Stomach (tissue), 9 donors: ENCODE results near the gene ZNF611. TPM values are rescaled to one million over a fixed set of nuclear protein-coding genes. Genes with fewer than 3 reads are reported as not detected.

Experiments used
- DNase-seq, 2 donors: peaks; one replicate each; pipeline versions ENCODE4 v3.0.0 to v3.0.0-alpha.2; 2013 to 2019
- H3K27ac ChIP-seq, 5 donors: fragments of 200-600 bp in 4 of 5; sonication (generic) in 4 of 5; one replicate each; pipeline ENCODE4 v1.5.1; 2013 to 2019; ENCODE audit warnings: mild to moderate bottlenecking in 1 of 5, moderate library complexity in 1 of 5
- H3K27me3 ChIP-seq, 3 donors: fragments of 200-600 bp; sonication (generic); one replicate each; pipeline ENCODE4 v1.5.1; 2017 to 2019; ENCODE audit warnings: mixed run types in 1 of 3
- H3K36me3 ChIP-seq, 4 donors: fragments of 200-600 bp; sonication (generic); 1 replicate in 3 of 4; 2 replicates in 1 of 4; pipeline ENCODE4 v1.5.1; 2016 to 2019
- H3K4me1 ChIP-seq, 4 donors: fragments of 200-600 bp; sonication (generic); one replicate each; pipeline ENCODE4 v1.5.1; 2016 to 2019
- H3K4me3 ChIP-seq, 4 donors: fragments of 200-600 bp; sonication (generic) in 3 of 4; one replicate each; pipeline ENCODE4 v1.5.1; 2016 to 2019; ENCODE audit warnings: mild to moderate bottlenecking in 1 of 4
- H3K9me3 ChIP-seq, 4 donors: fragments of 200-600 bp; sonication (generic); one replicate each; pipeline ENCODE4 v1.5.1; 2016 to 2019
- CTCF ChIP-seq, 7 experiments: fragments of 450-650 bp in 4 of 7; fragments of 200-600 bp in 3 of 7; sonication (generic) in 3 of 7; IDR thresholded peaks; one replicate each; pipeline ENCODE4 v1.5.1; 2016 to 2019; ENCODE audit warnings: antibody characterized with exemption in 7 of 7, control low read depth in 2 of 7, mild to moderate bottlenecking in 1 of 7
- EP300 ChIP-seq: sonication (generic); formaldehyde crosslinking; IDR thresholded peaks from one replicate; pipeline ENCODE4 v1.6.1; 2017; ENCODE audit warnings: antibody characterized with exemption
- POLR2A ChIP-seq, 4 donors: fragments of 450-650 bp; IDR thresholded peaks; one replicate each; pipeline ENCODE4 v1.6.1; 2016; ENCODE audit warnings: antibody characterized with exemption in 4 of 4, control low read depth in 2 of 4, mild to moderate bottlenecking in 1 of 4, moderate library complexity in 1 of 4
- POLR2AphosphoS5 ChIP-seq, 3 donors: sonication (generic); formaldehyde crosslinking; IDR thresholded peaks; one replicate each; pipeline ENCODE4 v1.6.1; 2016; ENCODE audit warnings: antibody characterized with exemption in 3 of 3
- WGBS, 5 donors: extraction: QIAGEN DNeasy Blood & Tissue Kit in 3 of 5; methylation state at CpG; one replicate each; pipeline versions ENCODE4 v1.1.5 to v1.1.7; 2013 to 2018; 5-methylcytosine and 5-hydroxymethylcytosine counted together
- intact Hi-C: fragments of 100-400 bp; cut with DNase I; formaldehyde crosslinking; loops from one replicate; pipeline ENCODE4 v1.15.1; 2023; ENCODE audit warnings: low total_unique reads
- polyA plus RNA-seq, 3 donors: library from polyadenylated mRNA; stranded (reverse); fragments of 200-250 nt; gene quantifications; one replicate each; pipeline ENCODE4 v1.2.3, GENCODE V29; 2013
- total RNA-seq, 5 donors: library from RNA; depleted of rRNA; stranded (reverse); fragments of >200 nt; gene quantifications; one replicate each; pipeline versions ENCODE4 v1.1.0 to v1.2.3, GENCODE V29; 2014 to 2016
- donor health status: healthy with polysubstance abuse.
- donor health status: Bipolar disorder and iron deficiency.
- donor health status: healthy.

The ZNF611 gene
- total and polyA plus RNA-seq, 8 donors, result 1.6 to 58.5 (median 6.3) TPM

GRCh38 chr19:52673014-52673413, 61.8 kb downstream of the ZNF611 start:
- H3K27ac ChIP-seq, result no peak overlapping the region
- H3K9me3 ChIP-seq, result peaks cover 0 to 17% (median 3%) of the 10 kb centered on the region in 4 donors
- no peak overlapping the region for H3K4me3 ChIP-seq
- H3K4me1 ChIP-seq, result no peaks in the 10 kb centered on the region
- no peak for DNase-seq
- no peak for TF ChIP-seq EP300
- no peak for TF ChIP-seq POLR2A (IDR thresholded peaks at IDR 0.05)
- no peak for TF ChIP-seq POLR2AphosphoS5 (IDR thresholded peaks at IDR 0.05)
- no peak for TF ChIP-seq CTCF (IDR thresholded peaks at IDR 0.05)
- 92 to 95% (median 94%) methylated on average over 4 of the region's 4 CpGs for WGBS, 5 donors
- H3K36me3 ChIP-seq, result no peaks in the 10 kb centered on the region
- no peaks in the 10 kb centered on the region for H3K27me3 ChIP-seq
- intact Hi-C loops, result no loop called here

- 65 to 79% (median 70%) methylated on average over 4 of the region's 4 CpGs for WGBS, 5 donors
- H3K36me3 ChIP-seq, result peaks cover 0 to 2% (median 0%) of the 10 kb centered on the region in 4 donors
- TF ChIP-seq CTCF (IDR thresholded peaks at IDR 0.05) (no peak), POLR2A (IDR thresholded peaks at IDR 0.05) (no peak)
- H3K9me3 ChIP-seq, result peaks cover 0 to 10% (median 3%) of the 10 kb centered on the region in 4 donors
- H3K27ac ChIP-seq, result no peak overlapping the region
- H3K4me3 ChIP-seq, result no peak overlapping the region
- no peaks in the 10 kb centered on the region for H3K27me3 ChIP-seq
- H3K4me1 ChIP-seq, result no peaks in the 10 kb centered on the region
- intact Hi-C loops, result no loop called here
- peak in 1 of 2 donors; percentile 77 for DNase-seq
Measured at GRCh38 chr19:52670046-52670445, 64.8 kb downstream of the ZNF611 start.

GRCh38 chr19:52669586-52669985, 65.3 kb downstream of the ZNF611 start:
- peaks cover 0 to 4% (median 0%) of the 10 kb centered on the region in 4 donors for H3K4me1 ChIP-seq
- no peak for DNase-seq
- intact Hi-C loops, result no loop called here
- no peak overlapping the region for H3K27ac ChIP-seq
- 94 to 97% (median 95%) methylated on average over 5 of the region's 5 CpGs for WGBS, 5 donors
- H3K9me3 ChIP-seq, result peaks cover 0 to 10% (median 4%) of the 10 kb centered on the region in 4 donors
- H3K4me3 ChIP-seq, result no peak overlapping the region
- H3K27me3 ChIP-seq, result no peaks in the 10 kb centered on the region
- TF ChIP-seq POLR2A (IDR thresholded peaks at IDR 0.05) (no peak), POLR2AphosphoS5 (IDR thresholded peaks at IDR 0.05) (no peak), EP300 (no peak), CTCF (IDR thresholded peaks at IDR 0.05) (no peak)
- H3K36me3 ChIP-seq, result peaks cover 0 to 5% (median 0%) of the 10 kb centered on the region in 4 donors

GRCh38 chr19:52667972-52668371, 66.9 kb downstream of the ZNF611 start:
- Histone ChIP-seq H3K4me1 (peaks cover 0 to 6% (median 0%) of the 10 kb centered on the region in 4 donors), H3K36me3 (peaks cover 0 to 8% (median 0%) of the 10 kb centered on the region in 4 donors), H3K9me3 (peaks cover 0 to 10% (median 5%) of the 10 kb centered on the region in 4 donors), H3K4me3 (no peak overlapping the region), H3K27me3 (no peaks in the 10 kb centered on the region), H3K27ac (no peak overlapping the region)
- TF ChIP-seq EP300, result no peak
- TF ChIP-seq CTCF (IDR thresholded peaks at IDR 0.05), result no peak
- TF ChIP-seq POLR2AphosphoS5 (IDR thresholded peaks at IDR 0.05), result no peak
- no peak for TF ChIP-seq POLR2A (IDR thresholded peaks at IDR 0.05)
- 76 to 89% (median 87%) methylated on average over 6 of the region's 6 CpGs for WGBS, 5 donors
- no peak for DNase-seq
- intact Hi-C loops, result no loop called here
